Ishikawa (cell line): Measurements from ENCODE around the gene WDR64.

ENCODE experiments used
- CREB1 ChIP-seq: IDR thresholded peaks from 2 replicates; pipeline ENCODE4 v1.6.1; 2012; ENCODE audit warnings: low read depth
- TCF12 ChIP-seq: IDR thresholded peaks from 2 replicates; pipeline ENCODE4 v1.6.1; 2012; ENCODE audit warnings: low read depth

DNA sequence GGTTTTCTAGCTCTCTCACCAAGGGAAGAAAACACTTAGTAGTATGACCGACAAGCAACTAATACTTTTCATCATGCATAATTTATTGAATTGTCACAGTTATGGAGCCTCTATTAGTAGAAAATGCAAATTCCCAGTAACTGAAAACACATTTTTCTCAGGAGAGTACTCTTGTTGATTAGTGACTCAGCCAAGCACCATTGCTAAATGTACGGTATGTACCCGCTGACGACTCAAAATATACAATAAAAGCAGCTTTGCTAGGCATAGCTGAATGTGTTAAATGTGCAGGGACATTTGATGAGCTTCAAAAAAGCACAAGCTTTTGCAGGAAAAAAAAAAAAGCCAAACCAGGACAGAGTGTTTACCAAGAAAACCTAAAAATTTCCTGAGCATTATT, 63.9 kb downstream of the WDR64 start:
- no peak for TF ChIP-seq CREB1
- no peak for TF ChIP-seq TCF12
